ENCODE results near the gene AK9.

The AK9 gene

GRCh38 chr6:109473120-109473519, 217.9 kb downstream of the AK9 start:
- no peak for DNase-seq (ENCODE audit: low read depth)
- no peak for TF ChIP-seq CTCF (IDR thresholded peaks at IDR 0.05; ENCODE audit: insufficient read depth, low read depth, low read length, missing control alignments)
- no peak overlapping the region for H3K4me3 ChIP-seq (ENCODE audit: low read depth, low read length)

- DNase-seq (ENCODE audit: low read depth), result peak; percentile 39
- peak; percentile 11 for TF ChIP-seq CTCF (IDR thresholded peaks at IDR 0.05; ENCODE audit: insufficient read depth, low read depth, low read length, missing control alignments)
- no peak overlapping the region for H3K4me3 ChIP-seq (ENCODE audit: low read depth, low read length)
Measured at GRCh38 chr6:109472132-109472995, 218.6 kb downstream of the AK9 start.

- DNase-seq (ENCODE audit: low read depth), result no peak
- TF ChIP-seq CTCF (IDR thresholded peaks at IDR 0.05; ENCODE audit: insufficient read depth, low read depth, low read length, missing control alignments), result no peak
- H3K4me3 ChIP-seq (ENCODE audit: low read depth, low read length), result no peak overlapping the region
Measured at GRCh38 chr6:109471105-109471810, 219.7 kb downstream of the AK9 start.

- TF ChIP-seq CTCF (IDR thresholded peaks at IDR 0.05; ENCODE audit: insufficient read depth, low read depth, low read length, missing control alignments), result no peak
- DNase-seq (ENCODE audit: low read depth), result no peak
- no peak overlapping the region for H3K4me3 ChIP-seq (ENCODE audit: low read depth, low read length)
Measured at GRCh38 chr6:109469591-109470189, 221.3 kb downstream of the AK9 start.

- no peak for DNase-seq (ENCODE audit: low read depth)
- TF ChIP-seq CTCF (IDR thresholded peaks at IDR 0.05; ENCODE audit: insufficient read depth, low read depth, low read length, missing control alignments), result no peak
- no peak overlapping the region for H3K4me3 ChIP-seq (ENCODE audit: low read depth, low read length)
Measured at GRCh38 chr6:109467696-109468095, 223.3 kb downstream of the AK9 start.

GRCh38 chr6:109466212-109466923, 224.6 kb downstream of the AK9 start:
- DNase-seq (ENCODE audit: low read depth), result no peak
- TF ChIP-seq CTCF (IDR thresholded peaks at IDR 0.05; ENCODE audit: insufficient read depth, low read depth, low read length, missing control alignments), result no peak
- no peak overlapping the region for H3K4me3 ChIP-seq (ENCODE audit: low read depth, low read length)

Data from GM12865 (cell line).